HepG2 (cell line): ENCODE results near the gene TLX1. TPM values are rescaled to one million over a fixed set of nuclear protein-coding genes. Genes with fewer than 3 reads are reported as not detected.
A peak's percentile ranks its signal among the peaks of the same experiment; 100 is the strongest.

ENCODE experiments used
- ASH2L ChIP-seq: fragments of 300-600, 200-600 bp; sonication (generic); IDR thresholded peaks from 2 replicates; pipeline ENCODE4 v1.7.0; 2017; ENCODE audit warnings: low read depth, mild to moderate bottlenecking, moderate library complexity, mixed read lengths, low read length; ENCODE audit not compliant: insufficient read length
- KDM5B ChIP-seq: sonication (generic); formaldehyde crosslinking; IDR thresholded peaks from 2 replicates; pipeline ENCODE4 v1.4.0; 2020; ENCODE audit warnings: missing genetic modification reagents, mild to moderate bottlenecking, borderline replicate concordance
- MTA1 ChIP-seq: sonication (generic); formaldehyde crosslinking; IDR thresholded peaks from 2 replicates; pipeline ENCODE4 v1.4.0; 2020; ENCODE audit warnings: missing genetic modification reagents, mild to moderate bottlenecking, borderline replicate concordance
- RFXAP ChIP-seq: sonication (generic); formaldehyde crosslinking; IDR thresholded peaks from 2 replicates; pipeline ENCODE4 v1.4.0; 2020; ENCODE audit warnings: missing genetic modification reagents, borderline replicate concordance
- UBTF ChIP-seq: sonication (generic); formaldehyde crosslinking; IDR thresholded peaks from 2 replicates; pipeline ENCODE4 v1.4.0; 2020; ENCODE audit warnings: mild to moderate bottlenecking, missing genetic modification reagents
- ZNF33B ChIP-seq: sonication (generic); formaldehyde crosslinking; IDR thresholded peaks from 2 replicates; pipeline ENCODE4 v1.5.1; 2020; ENCODE audit warnings: mild to moderate bottlenecking, missing genetic modification reagents
- polyA plus RNA-seq, 8 experiments: library from polyadenylated mRNA; depleted of rRNA in 3 of 8; stranded (reverse) in 7 of 8; unstranded in 1 of 8; fragments of >200 nt; fragmentation: Illumina TruSeq in 4 of 8; extraction: Trizol in 4 of 8; gene quantifications; 2 replicates each; pipeline versions ENCODE4 v1.2.1 to v1.2.3, GENCODE V29; 2011 to 2016; ENCODE audit warnings: low read depth in 4 of 8, missing spikeins in 1 of 8, mixed read lengths in 1 of 8; ENCODE audit not compliant: insufficient read depth in 1 of 8
- total RNA-seq, 5 experiments: library from RNA; depleted of rRNA; stranded (reverse); fragments of >200 nt; fragmentation: Illumina TruSeq; extraction: Trizol; gene quantifications; 2 replicates each; pipeline ENCODE4 v1.2.3, GENCODE V29; 2016; ENCODE audit warnings: low read depth in 1 of 5
- TF ChIP-seq, protein P1 (sequence below): sonication (generic); formaldehyde crosslinking; IDR thresholded peaks from 2 replicates; pipeline ENCODE4 v1.4.0; 2020; ENCODE audit warnings: missing genetic modification reagents, borderline replicate concordance
- TF ChIP-seq, protein P2 (sequence below): sonication (generic); formaldehyde crosslinking; IDR thresholded peaks from 2 replicates; pipeline ENCODE4 v1.5.0; 2020; ENCODE audit warnings: mild to moderate bottlenecking, missing genetic modification reagents
- TF ChIP-seq, protein P3 (sequence below): sonication (generic); formaldehyde crosslinking; IDR thresholded peaks from 2 replicates; pipeline ENCODE4 v1.4.0; 2020; ENCODE audit warnings: mild to moderate bottlenecking, missing genetic modification reagents
- TF ChIP-seq, protein P4 (sequence below): sonication (generic); formaldehyde crosslinking; IDR thresholded peaks from 2 replicates; pipeline ENCODE4 v1.4.0; 2020; ENCODE audit warnings: missing genetic modification reagents

The TLX1 gene
- total and polyA plus RNA-seq, 2 of the 13 experiments (the other 11 are each of a cell fraction or from before 2014, with no cell fraction given), result 0.07 to 0.26 TPM

GRCh38 chr10:101120884-101121653, 10.0 kb upstream of the TLX1 start (continued):
- TF ChIP-seq, protein P1, sequence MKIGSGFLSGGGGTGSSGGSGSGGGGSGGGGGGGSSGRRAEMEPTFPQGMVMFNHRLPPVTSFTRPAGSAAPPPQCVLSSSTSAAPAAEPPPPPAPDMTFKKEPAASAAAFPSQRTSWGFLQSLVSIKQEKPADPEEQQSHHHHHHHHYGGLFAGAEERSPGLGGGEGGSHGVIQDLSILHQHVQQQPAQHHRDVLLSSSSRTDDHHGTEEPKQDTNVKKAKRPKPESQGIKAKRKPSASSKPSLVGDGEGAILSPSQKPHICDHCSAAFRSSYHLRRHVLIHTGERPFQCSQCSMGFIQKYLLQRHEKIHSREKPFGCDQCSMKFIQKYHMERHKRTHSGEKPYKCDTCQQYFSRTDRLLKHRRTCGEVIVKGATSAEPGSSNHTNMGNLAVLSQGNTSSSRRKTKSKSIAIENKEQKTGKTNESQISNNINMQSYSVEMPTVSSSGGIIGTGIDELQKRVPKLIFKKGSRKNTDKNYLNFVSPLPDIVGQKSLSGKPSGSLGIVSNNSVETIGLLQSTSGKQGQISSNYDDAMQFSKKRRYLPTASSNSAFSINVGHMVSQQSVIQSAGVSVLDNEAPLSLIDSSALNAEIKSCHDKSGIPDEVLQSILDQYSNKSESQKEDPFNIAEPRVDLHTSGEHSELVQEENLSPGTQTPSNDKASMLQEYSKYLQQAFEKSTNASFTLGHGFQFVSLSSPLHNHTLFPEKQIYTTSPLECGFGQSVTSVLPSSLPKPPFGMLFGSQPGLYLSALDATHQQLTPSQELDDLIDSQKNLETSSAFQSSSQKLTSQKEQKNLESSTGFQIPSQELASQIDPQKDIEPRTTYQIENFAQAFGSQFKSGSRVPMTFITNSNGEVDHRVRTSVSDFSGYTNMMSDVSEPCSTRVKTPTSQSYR (CRISPR knock-in tag), result 0 out of 2 replicates have a peak, but pooled peaks have one; percentile 9
- TF ChIP-seq KDM5B (peak; percentile 60; the same call in 1 of the 2 replicates), MTA1 (0 out of 2 replicates have a peak, but pooled peaks have one; percentile 46), ASH2L (peak; percentile 14), ZNF33B (CRISPR knock-in tag) (0 out of 2 replicates have a peak, but pooled peaks have one; percentile 48), RFXAP (CRISPR knock-in tag) (no peak), UBTF (CRISPR knock-in tag) (peak; percentile 24; the same call in 1 of the 2 replicates)
- TF ChIP-seq, protein P2, sequence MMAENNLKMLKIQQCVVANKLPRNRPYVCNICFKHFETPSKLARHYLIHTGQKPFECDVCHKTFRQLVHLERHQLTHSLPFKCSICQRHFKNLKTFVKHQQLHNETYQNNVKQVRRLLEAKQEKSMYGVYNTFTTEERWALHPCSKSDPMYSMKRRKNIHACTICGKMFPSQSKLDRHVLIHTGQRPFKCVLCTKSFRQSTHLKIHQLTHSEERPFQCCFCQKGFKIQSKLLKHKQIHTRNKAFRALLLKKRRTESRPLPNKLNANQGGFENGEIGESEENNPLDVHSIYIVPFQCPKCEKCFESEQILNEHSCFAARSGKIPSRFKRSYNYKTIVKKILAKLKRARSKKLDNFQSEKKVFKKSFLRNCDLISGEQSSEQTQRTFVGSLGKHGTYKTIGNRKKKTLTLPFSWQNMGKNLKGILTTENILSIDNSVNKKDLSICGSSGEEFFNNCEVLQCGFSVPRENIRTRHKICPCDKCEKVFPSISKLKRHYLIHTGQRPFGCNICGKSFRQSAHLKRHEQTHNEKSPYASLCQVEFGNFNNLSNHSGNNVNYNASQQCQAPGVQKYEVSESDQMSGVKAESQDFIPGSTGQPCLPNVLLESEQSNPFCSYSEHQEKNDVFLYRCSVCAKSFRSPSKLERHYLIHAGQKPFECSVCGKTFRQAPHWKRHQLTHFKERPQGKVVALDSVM (CRISPR knock-in tag), result 0 out of 2 replicates have a peak, but pooled peaks have one; percentile 13
- TF ChIP-seq, protein P3, sequence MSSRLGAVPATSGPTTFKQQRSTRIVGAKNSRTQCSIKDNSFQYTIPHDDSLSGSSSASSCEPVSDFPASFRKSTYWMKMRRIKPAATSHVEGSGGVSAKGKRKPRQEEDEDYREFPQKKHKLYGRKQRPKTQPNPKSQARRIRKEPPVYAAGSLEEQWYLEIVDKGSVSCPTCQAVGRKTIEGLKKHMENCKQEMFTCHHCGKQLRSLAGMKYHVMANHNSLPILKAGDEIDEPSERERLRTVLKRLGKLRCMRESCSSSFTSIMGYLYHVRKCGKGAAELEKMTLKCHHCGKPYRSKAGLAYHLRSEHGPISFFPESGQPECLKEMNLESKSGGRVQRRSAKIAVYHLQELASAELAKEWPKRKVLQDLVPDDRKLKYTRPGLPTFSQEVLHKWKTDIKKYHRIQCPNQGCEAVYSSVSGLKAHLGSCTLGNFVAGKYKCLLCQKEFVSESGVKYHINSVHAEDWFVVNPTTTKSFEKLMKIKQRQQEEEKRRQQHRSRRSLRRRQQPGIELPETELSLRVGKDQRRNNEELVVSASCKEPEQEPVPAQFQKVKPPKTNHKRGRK (CRISPR knock-in tag), result peak; percentile 63; the same call in 1 of the 2 replicates
- TF ChIP-seq, protein P4, sequence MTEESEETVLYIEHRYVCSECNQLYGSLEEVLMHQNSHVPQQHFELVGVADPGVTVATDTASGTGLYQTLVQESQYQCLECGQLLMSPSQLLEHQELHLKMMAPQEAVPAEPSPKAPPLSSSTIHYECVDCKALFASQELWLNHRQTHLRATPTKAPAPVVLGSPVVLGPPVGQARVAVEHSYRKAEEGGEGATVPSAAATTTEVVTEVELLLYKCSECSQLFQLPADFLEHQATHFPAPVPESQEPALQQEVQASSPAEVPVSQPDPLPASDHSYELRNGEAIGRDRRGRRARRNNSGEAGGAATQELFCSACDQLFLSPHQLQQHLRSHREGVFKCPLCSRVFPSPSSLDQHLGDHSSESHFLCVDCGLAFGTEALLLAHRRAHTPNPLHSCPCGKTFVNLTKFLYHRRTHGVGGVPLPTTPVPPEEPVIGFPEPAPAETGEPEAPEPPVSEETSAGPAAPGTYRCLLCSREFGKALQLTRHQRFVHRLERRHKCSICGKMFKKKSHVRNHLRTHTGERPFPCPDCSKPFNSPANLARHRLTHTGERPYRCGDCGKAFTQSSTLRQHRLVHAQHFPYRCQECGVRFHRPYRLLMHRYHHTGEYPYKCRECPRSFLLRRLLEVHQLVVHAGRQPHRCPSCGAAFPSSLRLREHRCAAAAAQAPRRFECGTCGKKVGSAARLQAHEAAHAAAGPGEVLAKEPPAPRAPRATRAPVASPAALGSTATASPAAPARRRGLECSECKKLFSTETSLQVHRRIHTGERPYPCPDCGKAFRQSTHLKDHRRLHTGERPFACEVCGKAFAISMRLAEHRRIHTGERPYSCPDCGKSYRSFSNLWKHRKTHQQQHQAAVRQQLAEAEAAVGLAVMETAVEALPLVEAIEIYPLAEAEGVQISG (CRISPR knock-in tag), result peak; percentile 27; the same call in 1 of the 2 replicates
